RPMI7951 (cell line): ENCODE measurements around the gene APOA5. TPM values are rescaled to one million over a fixed set of nuclear protein-coding genes. Genes with fewer than 3 reads are reported as not detected.
A peak's percentile ranks its signal among the peaks of the same experiment; 100 is the strongest.

ENCODE experiments used
- DNase-seq: peaks from one replicate; pipeline ENCODE4 v3.0.0-alpha.2; 2012; ENCODE audit warnings: low read depth
- total RNA-seq: library from RNA; depleted of rRNA; stranded (reverse); fragments of >200 nt; shearing (Covaris generic); gene quantifications from 2 replicates; pipeline ENCODE4 v1.2.3, GENCODE V29; 2014

The APOA5 gene
- total RNA-seq, 1 experiment from 2014 or later = not detected

GRCh38 chr11:116800610-116801009 lies 8.9 kb upstream of the APOA5 start:
- no peak for DNase-seq

GRCh38 chr11:116798368-116798767 lies 6.7 kb upstream of the APOA5 start:
- DNase-seq = no peak

GRCh38 chr11:116797816-116798215 lies 6.1 kb upstream of the APOA5 start:
- no peak for DNase-seq

- no peak for DNase-seq
These were observed 4.9 kb upstream of the APOA5 start for GRCh38 chr11:116796548-116796947.

- DNase-seq = no peak
These were observed 3.2 kb upstream of the APOA5 start for GRCh38 chr11:116794851-116795250.

- peak; percentile 31 for DNase-seq
These were observed 2.1 kb upstream of the APOA5 start for GRCh38 chr11:116793772-116794097.

GRCh38 chr11:116792869-116793771 lies 1.4 kb upstream of the APOA5 start:
- DNase-seq = peak; percentile 79

- DNase-seq = no peak
These were observed 627 bp upstream of the APOA5 start for GRCh38 chr11:116792144-116792868.

GRCh38 chr11:116791002-116791812 lies 472 bp downstream of the APOA5 start:
- DNase-seq = peak; percentile 56

GRCh38 chr11:116790167-116791001 lies 1.3 kb downstream of the APOA5 start:
- no peak for DNase-seq

GRCh38 chr11:116788975-116789374 lies 2.7 kb downstream of the APOA5 start:
- DNase-seq = no peak

- DNase-seq = no peak
These were observed 3.1 kb downstream of the APOA5 start for GRCh38 chr11:116788534-116788933.

GRCh38 chr11:116787786-116788486 lies 3.7 kb downstream of the APOA5 start, which contains the start of gene ZPR1:
TSS of gene ZPR1 (minus strand) at chr11:116788023. CDS start at chr11:116787990, 33 bp downstream.
- DNase-seq = peak; percentile 67

- no peak for DNase-seq
These were observed 4.3 kb downstream of the APOA5 start for GRCh38 chr11:116787436-116787785.

- no peak for DNase-seq
These were observed 4.7 kb downstream of the APOA5 start for GRCh38 chr11:116786966-116787365.

- DNase-seq = no peak
These were observed 5.4 kb downstream of the APOA5 start for GRCh38 chr11:116786326-116786725.

- DNase-seq = peak; percentile 88
These were observed 9.0 kb downstream of the APOA5 start for GRCh38 chr11:116782728-116783127.

- DNase-seq = no peak
These were observed 13.1 kb downstream of the APOA5 start for GRCh38 chr11:116778556-116778955.

GRCh38 chr11:116777056-116777455 lies 14.6 kb downstream of the APOA5 start:
- DNase-seq = no peak

GRCh38 chr11:116776522-116776984 lies 15.1 kb downstream of the APOA5 start:
- DNase-seq = no peak

GRCh38 chr11:116775975-116776374 lies 15.7 kb downstream of the APOA5 start:
- DNase-seq = no peak
